Activated CD4-positive, CD25-positive, alpha-beta regulatory T cell (primary cell): Measurements from ENCODE around the gene GALNTL6.

Experiments
- DNase-seq, 4 experiments: peaks; one replicate each; lab custom pipeline; 2025; lab: John Stamatoyannopoulos, UW

The GALNTL6 gene

GRCh38 chr4:171889681-171890080, 76.5 kb downstream of the GALNTL6 start:
- DNase-seq: no peak

- DNase-seq: no peak
Measured at GRCh38 chr4:171891038-171891437, 77.8 kb downstream of the GALNTL6 start.

GRCh38 chr4:171896426-171896825, 83.2 kb downstream of the GALNTL6 start:
- DNase-seq: no peak

GRCh38 chr4:171919314-171919713, 106.1 kb downstream of the GALNTL6 start:
- DNase-seq: no peak

GRCh38 chr4:171920901-171921300, 107.7 kb downstream of the GALNTL6 start:
- DNase-seq: no peak

- DNase-seq: no peak
Measured at GRCh38 chr4:171924746-171925376, 111.7 kb downstream of the GALNTL6 start.

GRCh38 chr4:171928336-171928735, 115.1 kb downstream of the GALNTL6 start:
- no peak for DNase-seq

GRCh38 chr4:171929477-171929876, 116.3 kb downstream of the GALNTL6 start:
- DNase-seq: no peak

- no peak for DNase-seq
Measured at GRCh38 chr4:171929907-171930306, 116.7 kb downstream of the GALNTL6 start.

- DNase-seq: no peak
Measured at GRCh38 chr4:171932238-171932637, 119.0 kb downstream of the GALNTL6 start.

GRCh38 chr4:171940656-171941055, 127.5 kb downstream of the GALNTL6 start:
- no peak for DNase-seq

- no peak for DNase-seq
Measured at GRCh38 chr4:171947400-171947799, 134.2 kb downstream of the GALNTL6 start.

- DNase-seq: no peak
Measured at GRCh38 chr4:171948038-171948437, 134.8 kb downstream of the GALNTL6 start.

GRCh38 chr4:171954650-171955049, 141.4 kb downstream of the GALNTL6 start:
- no peak for DNase-seq

- DNase-seq: no peak
Measured at GRCh38 chr4:171956678-171957077, 143.5 kb downstream of the GALNTL6 start.

GRCh38 chr4:171962110-171962509, 148.9 kb downstream of the GALNTL6 start:
- DNase-seq: no peak

- DNase-seq: no peak
Measured at GRCh38 chr4:171966356-171966755, 153.2 kb downstream of the GALNTL6 start.

GRCh38 chr4:171978216-171978615, 165.0 kb downstream of the GALNTL6 start:
- no peak for DNase-seq

- no peak for DNase-seq
Measured at GRCh38 chr4:171979461-171979860, 166.3 kb downstream of the GALNTL6 start.

GRCh38 chr4:171981185-171981584, 168.0 kb downstream of the GALNTL6 start:
- no peak for DNase-seq

GRCh38 chr4:171983935-171984805, 171.0 kb downstream of the GALNTL6 start:
- DNase-seq: no peak

GRCh38 chr4:171985129-171985528, 171.9 kb downstream of the GALNTL6 start:
- DNase-seq: no peak

- no peak for DNase-seq
Measured at GRCh38 chr4:171993247-171993646, 180.0 kb downstream of the GALNTL6 start.
